Right cardiac atrium (tissue), 5 donors: Measurements from ENCODE around the gene VKORC1. TPM values are rescaled to one million over a fixed set of nuclear protein-coding genes. Genes with fewer than 3 reads are reported as not detected.

Experiments used
- ATAC-seq, 2 donors: fragments of 200-7000 bp; cut with Tn5 transposase; one replicate each; pipeline versions ENCODE4 v1.8.0 to v1.9.1; 2020; ENCODE audit warnings: moderate library complexity in 2 of 2, mild to moderate bottlenecking in 1 of 2
- DNase-seq, 3 donors: peaks; one replicate each; pipeline ENCODE4 v3.0.0-alpha.2; 2020
- H3K27ac ChIP-seq: one replicate; pipeline ENCODE4 v1.5.1; 2013; ENCODE audit warnings: mild to moderate bottlenecking, low read length, control low read depth, moderate library complexity
- H3K27me3 ChIP-seq: one replicate; pipeline ENCODE4 v1.6.1; 2013; ENCODE audit not compliant: control insufficient read depth, insufficient read depth
- H3K4me1 ChIP-seq: one replicate; pipeline ENCODE4 v1.6.1; 2013; ENCODE audit warnings: low read length; ENCODE audit not compliant: control insufficient read depth, insufficient read depth
- H3K4me3 ChIP-seq: one replicate; pipeline ENCODE4 v1.5.1; 2013; ENCODE audit warnings: low read length, control low read depth
- H3K9me3 ChIP-seq: one replicate; pipeline ENCODE4 v1.6.1; 2013; ENCODE audit warnings: low read length; ENCODE audit not compliant: control insufficient read depth
- WGBS: extraction: QIAGEN DNeasy Blood & Tissue Kit; methylation state at CpG from one replicate; pipeline ENCODE4 v1.1.7; 2013; 5-methylcytosine and 5-hydroxymethylcytosine counted together
- intact Hi-C, 4 donors: fragments of 100-400 bp; cut with DNase I; formaldehyde crosslinking; loops; one replicate each; pipeline versions ENCODE4 v1.11.0 to v1.14.0; 2022 to 2023
- polyA plus RNA-seq: library from polyadenylated mRNA; stranded (reverse); fragments of 200-250 nt; gene quantifications from one replicate; pipeline ENCODE4 v1.2.3, GENCODE V29; 2013
- total RNA-seq, 4 donors: library from RNA; stranded (reverse); fragmentation: NEBNext Ultra II Directional; extraction: Animal tissue kit (Norgen Biotek cat#: 25700); gene quantifications; one replicate each; pipeline ENCODE4 v1.2.1, GENCODE V29; 2021
- donor health status: healthy with polysubstance abuse.
- donor health status: DM: no; HTN: yes; CAD: no.
- donor health status: DM: no; HTN: no; CAD: no.
- donor health status: DM: no; HTN: yes; CAD: no; lungs with severe emphysema.
- donor health status: DM: yes; HTN: yes; CAD: no.

The VKORC1 gene
- total and polyA plus RNA-seq, 5 donors: 40.8 to 68.0 (median 50.7) TPM

DNA sequence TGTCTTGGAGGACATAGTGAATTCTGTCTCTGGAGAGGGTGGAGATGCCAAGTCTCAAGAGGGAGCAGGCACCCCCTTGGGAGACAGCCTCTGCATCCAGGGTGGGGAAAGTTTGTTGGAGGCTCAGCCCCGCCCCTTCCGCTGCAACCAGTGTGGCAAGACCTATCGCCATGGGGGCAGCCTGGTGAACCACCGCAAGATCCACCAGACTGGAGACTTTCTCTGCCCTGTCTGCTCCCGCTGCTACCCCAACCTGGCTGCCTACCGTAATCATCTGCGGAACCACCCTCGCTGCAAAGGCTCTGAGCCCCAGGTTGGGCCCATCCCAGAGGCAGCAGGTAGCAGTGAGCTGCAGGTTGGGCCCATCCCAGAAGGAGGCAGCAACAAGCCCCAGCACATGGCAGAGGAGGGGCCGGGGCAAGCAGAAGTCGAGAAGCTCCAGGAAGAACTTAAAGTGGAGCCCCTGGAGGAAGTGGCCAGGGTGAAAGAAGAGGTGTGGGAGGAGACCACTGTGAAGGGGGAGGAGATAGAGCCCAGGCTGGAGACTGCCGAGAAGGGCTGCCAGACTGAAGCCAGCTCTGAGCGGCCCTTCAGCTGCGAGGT lies 15.2 kb downstream of the VKORC1 start:
- H3K27me3 ChIP-seq: no peaks in the 10 kb centered on the region
- no peaks in the 10 kb centered on the region for H3K4me1 ChIP-seq
- intact Hi-C loops: loop anchor here in 1 of 4 donors (10.0 kb wide), 1 partner anchor 95 kb away; the partner anchor contains the start of gene HSD3B7
- DNase-seq: peak in 1 of 3 donors; percentile 58
- H3K27ac ChIP-seq: no peak overlapping the region
- no peak overlapping the region for H3K4me3 ChIP-seq
- ATAC-seq: no peak
- 84% methylated on average over 13 of the region's 13 CpGs for WGBS
- no peaks in the 10 kb centered on the region for H3K9me3 ChIP-seq

DNA sequence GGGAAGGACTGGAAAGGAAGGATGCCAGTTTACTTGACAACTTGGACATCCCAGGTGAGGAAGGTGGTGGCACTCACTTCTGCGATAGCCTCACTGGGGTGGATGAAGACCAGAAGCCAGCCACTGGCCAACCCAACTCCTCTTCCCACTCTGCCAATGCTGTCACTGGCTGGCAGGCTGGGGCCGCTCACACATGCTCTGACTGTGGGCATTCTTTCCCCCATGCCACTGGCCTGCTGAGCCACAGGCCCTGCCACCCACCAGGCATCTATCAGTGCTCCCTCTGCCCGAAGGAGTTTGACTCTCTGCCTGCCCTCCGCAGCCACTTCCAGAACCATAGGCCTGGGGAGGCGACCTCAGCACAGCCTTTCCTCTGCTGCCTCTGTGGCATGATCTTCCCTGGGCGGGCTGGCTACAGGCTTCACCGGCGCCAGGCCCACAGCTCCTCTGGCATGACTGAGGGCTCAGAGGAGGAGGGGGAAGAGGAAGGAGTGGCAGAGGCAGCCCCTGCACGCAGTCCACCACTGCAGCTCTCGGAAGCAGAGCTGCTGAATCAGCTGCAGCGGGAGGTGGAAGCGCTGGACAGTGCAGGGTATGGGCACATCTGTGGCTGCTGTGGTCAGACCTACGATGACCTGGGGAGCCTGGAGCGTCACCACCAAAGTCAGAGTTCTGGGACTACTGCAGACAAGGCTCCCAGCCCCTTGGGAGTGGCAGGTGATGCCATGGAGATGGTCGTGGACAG lies 15.8 kb downstream of the VKORC1 start:
- Histone ChIP-seq H3K4me1 (no peaks in the 10 kb centered on the region), H3K4me3 (no peak overlapping the region), H3K9me3 (no peaks in the 10 kb centered on the region), H3K27ac (no peak overlapping the region), H3K27me3 (no peaks in the 10 kb centered on the region)
- WGBS: 94% methylated on average over 15 of the region's 15 CpGs
- intact Hi-C loops: loop anchor here in 1 of 4 donors (10.0 kb wide), 1 partner anchor 94 kb away; the partner anchor contains the start of gene HSD3B7
- DNase-seq (peak in 1 of 3 donors; percentile 42), ATAC-seq (no peak)

DNA sequence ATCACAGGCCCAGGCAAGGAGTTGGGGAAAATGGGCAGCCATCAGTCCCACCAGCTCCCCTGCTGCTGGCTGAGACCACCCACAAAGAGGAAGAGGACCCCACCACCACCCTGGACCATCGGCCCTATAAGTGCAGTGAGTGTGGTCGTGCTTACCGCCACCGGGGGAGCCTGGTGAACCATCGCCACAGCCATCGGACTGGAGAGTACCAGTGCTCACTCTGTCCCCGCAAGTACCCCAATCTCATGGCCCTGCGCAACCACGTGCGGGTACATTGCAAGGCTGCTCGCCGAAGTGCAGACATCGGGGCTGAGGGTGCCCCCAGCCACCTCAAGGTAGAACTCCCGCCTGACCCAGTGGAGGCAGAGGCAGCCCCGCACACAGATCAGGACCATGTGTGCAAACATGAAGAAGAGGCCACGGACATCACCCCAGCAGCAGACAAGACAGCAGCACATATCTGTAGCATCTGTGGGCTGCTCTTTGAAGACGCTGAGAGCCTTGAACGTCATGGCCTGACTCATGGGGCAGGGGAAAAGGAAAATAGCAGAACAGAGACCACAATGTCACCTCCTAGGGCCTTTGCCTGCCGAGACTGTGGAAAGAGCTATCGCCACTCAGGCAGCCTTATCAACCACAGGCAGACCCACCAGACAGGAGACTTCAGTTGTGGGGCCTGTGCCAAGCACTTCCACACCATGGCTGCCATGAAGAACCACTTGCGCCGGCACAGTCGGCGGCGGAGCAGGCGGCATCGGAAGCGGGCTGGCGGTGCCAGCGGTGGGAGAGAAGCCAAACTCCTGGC lies 16.8 kb downstream of the VKORC1 start:
- no peaks in the 10 kb centered on the region for H3K27me3 ChIP-seq
- H3K4me1 ChIP-seq: no peaks in the 10 kb centered on the region
- DNase-seq: peak in 1 of 3 donors; percentile 35
- 94% methylated on average over 30 of the region's 30 CpGs for WGBS
- no peak overlapping the region for H3K27ac ChIP-seq
- intact Hi-C loops: loop anchor here in 1 of 4 donors (10.0 kb wide), 1 partner anchor 93 kb away; the partner anchor contains the start of gene HSD3B7
- H3K9me3 ChIP-seq: no peaks in the 10 kb centered on the region
- no peak overlapping the region for H3K4me3 ChIP-seq
- ATAC-seq: no peak

DNA sequence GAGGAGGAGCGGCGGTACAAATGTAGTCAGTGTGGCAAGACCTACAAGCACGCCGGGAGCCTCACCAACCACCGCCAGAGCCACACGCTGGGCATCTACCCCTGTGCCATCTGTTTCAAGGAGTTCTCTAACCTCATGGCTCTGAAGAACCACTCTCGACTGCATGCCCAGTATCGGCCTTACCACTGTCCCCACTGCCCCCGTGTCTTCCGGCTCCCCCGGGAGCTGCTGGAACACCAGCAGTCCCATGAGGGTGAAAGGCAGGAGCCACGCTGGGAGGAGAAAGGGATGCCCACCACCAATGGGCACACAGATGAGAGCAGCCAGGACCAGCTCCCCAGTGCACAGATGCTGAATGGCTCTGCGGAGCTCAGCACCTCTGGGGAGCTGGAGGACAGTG lies 17.6 kb downstream of the VKORC1 start:
- intact Hi-C loops: loop anchor here in 1 of 4 donors (10.0 kb wide), 1 partner anchor 92 kb away; the partner anchor contains the start of gene HSD3B7
- H3K4me1 ChIP-seq: peaks cover 7% of the 10 kb centered on the region
- WGBS: 94% methylated on average over 13 of the region's 13 CpGs
- no peaks in the 10 kb centered on the region for H3K9me3 ChIP-seq
- DNase-seq (peak in 1 of 3 donors; percentile 42), ATAC-seq (no peak)
- no peak overlapping the region for H3K4me3 ChIP-seq
- H3K27me3 ChIP-seq: no peaks in the 10 kb centered on the region
- H3K27ac ChIP-seq: no peak overlapping the region

DNA sequence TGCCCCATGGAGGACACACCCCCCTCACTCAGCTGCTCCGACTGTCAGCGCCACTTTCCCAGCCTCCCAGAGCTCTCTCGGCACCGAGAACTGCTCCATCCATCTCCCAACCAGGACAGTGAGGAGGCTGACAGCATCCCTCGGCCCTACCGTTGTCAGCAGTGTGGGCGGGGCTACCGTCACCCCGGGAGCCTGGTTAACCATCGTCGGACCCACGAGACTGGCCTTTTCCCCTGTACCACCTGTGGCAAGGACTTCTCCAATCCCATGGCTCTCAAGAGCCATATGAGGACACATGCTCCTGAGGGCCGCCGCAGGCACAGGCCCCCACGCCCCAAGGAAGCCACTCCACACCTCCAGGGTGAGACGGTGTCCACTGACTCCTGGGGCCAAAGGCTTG lies 18.3 kb downstream of the VKORC1 start:
- H3K27ac ChIP-seq: no peak overlapping the region
- no peak overlapping the region for H3K4me3 ChIP-seq
- H3K9me3 ChIP-seq: no peaks in the 10 kb centered on the region
- peaks cover 7% of the 10 kb centered on the region for H3K4me1 ChIP-seq
- ATAC-seq (no peak), DNase-seq (peak in 1 of 3 donors; percentile 54)
- intact Hi-C loops: loop anchor here in 1 of 4 donors (10.0 kb wide), 1 partner anchor 92 kb away; the partner anchor contains the start of gene HSD3B7
- no peaks in the 10 kb centered on the region for H3K27me3 ChIP-seq
- WGBS: 66% methylated on average over 16 of the region's 16 CpGs

DNA sequence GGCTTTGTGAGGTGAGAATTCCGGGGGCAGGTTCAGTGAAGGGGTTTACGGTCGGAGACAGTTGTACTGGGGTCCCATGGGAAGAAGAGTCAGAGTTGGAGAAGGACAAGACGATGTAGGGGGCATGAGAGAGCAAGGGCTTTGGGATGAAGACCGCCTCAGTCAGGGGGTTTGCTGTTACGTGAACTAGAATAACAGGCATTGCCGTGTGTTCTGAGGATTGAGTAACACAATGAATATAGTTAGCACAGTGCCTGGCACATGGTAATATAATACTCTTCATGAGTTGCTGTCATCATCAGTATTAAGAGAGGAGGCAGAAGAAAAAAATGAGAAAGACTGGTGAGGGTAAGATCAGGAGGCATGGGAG lies 19.8 kb downstream of the VKORC1 start:
- Histone ChIP-seq H3K9me3 (no peaks in the 10 kb centered on the region), H3K27me3 (no peaks in the 10 kb centered on the region), H3K4me3 (peak overlapping the region; percentile 94), H3K4me1 (peaks cover 7% of the 10 kb centered on the region), H3K27ac (peak overlapping the region; percentile 92)
- intact Hi-C loops: loop anchor here in 1 of 4 donors (5.0 to 10.0 kb wide), 2 partner anchors 42 to 90 kb away; partner anchors contain the start of genes HSD3B7 and STX4
- DNase-seq: no peak
- ATAC-seq: no peak
- WGBS: 3% methylated on average over 7 of the region's 7 CpGs

DNA sequence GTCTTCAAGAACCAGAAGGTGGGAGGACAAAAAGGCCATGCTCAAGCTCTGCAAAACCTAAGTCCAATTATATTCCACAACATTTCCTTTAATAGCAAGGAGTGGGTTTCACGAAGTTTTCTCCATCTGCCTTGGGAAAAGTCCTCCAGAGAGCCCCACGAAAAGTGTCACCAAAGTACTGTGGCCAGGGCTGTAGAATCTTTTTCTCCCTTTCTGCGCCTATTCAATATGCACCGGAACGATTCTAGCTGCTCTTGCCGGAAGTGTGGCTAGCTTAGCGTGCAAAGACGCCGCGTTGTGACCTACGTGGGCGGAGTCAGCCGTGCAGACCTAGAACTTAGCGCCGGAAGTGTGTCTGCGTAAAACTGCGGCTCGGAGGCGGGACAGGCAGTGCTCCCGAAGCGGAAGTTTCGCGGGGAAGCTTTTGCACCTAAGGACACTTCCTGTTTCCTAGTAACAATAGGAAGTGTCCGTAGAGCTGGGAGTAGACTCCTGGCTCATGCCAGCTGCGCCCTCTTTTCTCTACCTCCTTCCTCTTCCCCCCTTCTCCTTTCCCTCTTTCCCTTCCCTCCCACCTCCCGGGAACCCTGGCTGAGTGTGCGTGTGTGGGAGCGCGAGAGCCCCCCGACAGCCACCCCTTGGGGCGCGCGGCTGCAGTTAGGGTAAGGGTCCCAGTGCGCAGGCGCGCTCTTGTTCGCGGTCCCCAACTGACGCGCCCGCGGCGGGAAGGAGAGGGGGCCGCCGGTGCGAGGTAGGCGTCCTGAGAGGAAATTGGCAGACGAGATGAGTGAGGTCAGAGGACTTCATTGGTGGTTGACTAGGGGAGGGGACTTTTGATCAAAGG lies 20.4 kb downstream of the VKORC1 start, which contains the start of the genes ZNF646 and ZNF668:
ZNF646 (plus strand) TSS at position 453 of the 844 bp plus-strand sequence. CDS start 1,903 bp downstream, outside the sequence.
ZNF668 (minus strand) TSS at position 271 of the 844 bp plus-strand sequence. CDS start 9,781 bp downstream, outside the sequence.
- intact Hi-C loops: loop anchor here in 1 of 4 donors (5.0 to 10.0 kb wide), 2 partner anchors 42 to 89 kb away; partner anchors contain the start of genes HSD3B7 and STX4
- peak; percentile 96 for ATAC-seq
- peaks cover 7% of the 10 kb centered on the region for H3K4me1 ChIP-seq
- under 1% methylated on average over 48 of the region's 48 CpGs for WGBS
- H3K4me3 ChIP-seq: peak within 1 kb of the TSS; percentile 94
- H3K9me3 ChIP-seq: no peaks in the 10 kb centered on the region
- peak; percentile 99 for DNase-seq
- H3K27me3 ChIP-seq: no peaks in the 10 kb centered on the region
- peak within 1 kb of the TSS; percentile 95 for H3K27ac ChIP-seq

DNA sequence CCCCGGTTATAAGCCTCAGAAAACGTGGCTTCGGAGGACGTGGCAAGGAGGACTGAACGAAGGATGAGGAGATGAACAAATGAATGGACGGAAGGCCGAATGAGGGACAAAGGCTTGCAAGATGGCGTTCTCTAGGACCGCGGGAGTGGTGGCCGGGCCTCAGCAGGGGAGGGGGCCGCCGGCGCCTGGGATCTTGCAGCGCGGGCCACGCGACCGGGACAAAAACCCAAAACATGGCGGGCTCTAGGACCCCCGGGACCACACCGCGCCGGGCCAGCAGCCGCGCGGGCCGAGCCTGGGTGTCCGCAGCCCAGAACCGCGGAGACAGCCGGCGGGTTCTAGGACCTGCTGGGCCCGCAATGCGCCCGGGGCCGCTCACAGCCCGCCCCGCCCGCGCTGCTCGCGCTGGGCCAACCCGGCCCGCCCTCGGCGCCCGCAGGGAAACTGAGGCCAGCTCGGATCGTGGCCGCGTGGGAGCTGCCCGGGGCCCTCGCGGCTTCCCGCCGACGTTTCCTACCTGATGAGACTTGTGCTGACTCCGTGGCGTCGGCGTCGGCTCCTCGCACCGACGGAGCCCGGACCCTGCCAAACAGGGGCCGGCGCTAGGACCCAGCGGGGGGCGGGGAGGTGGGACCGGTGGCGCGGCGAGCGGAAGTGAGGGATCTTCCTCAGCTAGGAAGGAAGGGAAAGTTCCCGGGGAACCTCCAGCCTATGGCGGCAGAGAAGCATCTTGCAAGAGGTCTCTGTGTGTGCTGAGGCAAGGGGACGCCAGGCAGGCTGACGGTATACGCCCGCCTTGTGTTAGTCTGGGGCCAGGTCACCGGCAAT lies 21.2 kb downstream of the VKORC1 start:
- DNase-seq (peak; percentile 92 to 97 (median 96)), ATAC-seq (peak; percentile 91 to 92)
- Histone ChIP-seq H3K27me3 (no peaks in the 10 kb centered on the region), H3K4me1 (peaks cover 7% of the 10 kb centered on the region), H3K9me3 (no peaks in the 10 kb centered on the region), H3K4me3 (peak overlapping the region; percentile 94), H3K27ac (peak overlapping the region; percentile 95)
- intact Hi-C loops: loop anchor here in 1 of 4 donors (5.0 to 10.0 kb wide), 2 partner anchors 41 to 89 kb away; partner anchors contain the start of genes HSD3B7 and STX4
- WGBS: under 1% methylated on average over 83 of the region's 83 CpGs

DNA sequence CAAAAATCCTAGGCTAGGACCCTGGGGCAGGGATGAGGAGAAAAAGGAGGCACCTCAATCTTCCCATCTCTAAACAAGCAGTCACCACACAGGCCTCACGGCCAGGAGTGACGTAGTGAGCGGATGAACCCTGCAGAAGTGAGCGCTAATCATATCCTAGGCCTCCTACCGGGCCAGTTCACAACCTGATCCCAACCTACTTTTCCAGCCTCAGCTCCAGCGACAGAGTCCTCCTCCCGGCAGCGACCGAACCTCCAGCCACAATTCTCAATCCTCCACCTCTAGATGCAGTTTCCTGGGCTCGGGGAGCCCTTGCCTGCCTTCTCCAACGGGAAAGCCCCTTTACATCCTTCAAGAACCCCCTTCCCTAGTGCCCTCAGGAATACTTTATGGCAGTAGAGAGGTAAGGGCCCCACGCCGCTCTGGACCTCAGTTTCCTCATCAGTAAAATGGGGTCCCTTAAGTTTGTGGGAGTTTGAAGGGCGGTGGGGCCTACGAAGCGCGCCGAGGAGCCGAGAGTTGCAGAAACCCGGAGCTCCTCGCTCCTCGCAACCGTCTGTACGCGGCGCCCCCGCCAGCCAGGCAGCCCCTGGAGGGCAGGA lies 22.0 kb downstream of the VKORC1 start:
- no peak for ATAC-seq
- DNase-seq: no peak
- peaks cover 7% of the 10 kb centered on the region for H3K4me1 ChIP-seq
- intact Hi-C loops: loop anchor here in 1 of 4 donors (5.0 to 10.0 kb wide), 2 partner anchors 40 to 88 kb away; partner anchors contain the start of genes HSD3B7 and STX4
- 1% methylated on average over 27 of the region's 27 CpGs for WGBS
- H3K27me3 ChIP-seq: no peaks in the 10 kb centered on the region
- H3K9me3 ChIP-seq: no peaks in the 10 kb centered on the region
- H3K4me3 ChIP-seq: peak overlapping the region; percentile 94
- H3K27ac ChIP-seq: peak overlapping the region; percentile 82
